GM18519 (cell line): ENCODE data around the gene OPRL1.

Experiments used
- ATAC-seq: cut with Tn5 transposase; IDR thresholded peaks from one replicate; pipeline ENCODE4 v1.9.1; 2021; ENCODE audit warnings: mild to moderate bottlenecking, moderate library complexity; ENCODE audit not compliant: unreplicated experiment, low FRiP score

OPRL1 gene

DNA sequence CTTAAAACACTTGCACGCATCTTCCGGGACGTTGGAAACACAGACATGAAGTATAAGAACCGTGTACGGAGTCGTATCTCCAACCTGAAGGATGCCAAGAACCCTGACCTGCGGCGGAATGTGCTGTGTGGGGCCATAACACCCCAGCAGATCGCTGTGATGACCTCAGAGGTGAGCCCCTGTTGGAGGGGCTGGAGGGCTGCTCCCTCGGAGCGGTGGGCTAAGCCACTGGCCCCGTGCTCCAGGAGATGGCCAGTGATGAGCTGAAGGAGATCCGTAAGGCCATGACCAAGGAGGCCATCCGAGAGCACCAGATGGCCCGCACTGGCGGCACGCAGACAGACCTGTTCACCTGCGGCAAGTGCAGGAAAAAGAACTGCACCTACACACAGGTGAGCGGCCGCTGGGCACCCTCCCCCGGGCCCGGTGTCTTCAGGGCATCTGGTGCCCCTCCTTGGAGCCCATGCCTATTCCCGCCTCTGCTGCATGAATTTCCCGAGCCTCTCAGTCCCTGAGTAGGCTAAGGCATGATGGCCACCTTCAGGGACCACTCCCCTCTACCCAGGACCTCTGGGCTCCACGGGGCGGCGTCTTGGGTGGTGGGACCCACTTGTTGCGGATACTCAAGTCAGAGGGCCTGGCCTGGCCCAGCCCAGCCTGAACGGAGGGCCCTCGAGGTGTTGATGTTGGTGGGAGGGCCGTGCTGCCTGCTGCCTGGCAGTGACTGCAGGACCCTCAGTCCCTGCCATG lies 9.5 kb upstream of the OPRL1 start:
- ATAC-seq, result no peak

GRCh38 chr20:64071341-64072332 lies 8.2 kb upstream of the OPRL1 start:
- ATAC-seq, result no peak

DNA sequence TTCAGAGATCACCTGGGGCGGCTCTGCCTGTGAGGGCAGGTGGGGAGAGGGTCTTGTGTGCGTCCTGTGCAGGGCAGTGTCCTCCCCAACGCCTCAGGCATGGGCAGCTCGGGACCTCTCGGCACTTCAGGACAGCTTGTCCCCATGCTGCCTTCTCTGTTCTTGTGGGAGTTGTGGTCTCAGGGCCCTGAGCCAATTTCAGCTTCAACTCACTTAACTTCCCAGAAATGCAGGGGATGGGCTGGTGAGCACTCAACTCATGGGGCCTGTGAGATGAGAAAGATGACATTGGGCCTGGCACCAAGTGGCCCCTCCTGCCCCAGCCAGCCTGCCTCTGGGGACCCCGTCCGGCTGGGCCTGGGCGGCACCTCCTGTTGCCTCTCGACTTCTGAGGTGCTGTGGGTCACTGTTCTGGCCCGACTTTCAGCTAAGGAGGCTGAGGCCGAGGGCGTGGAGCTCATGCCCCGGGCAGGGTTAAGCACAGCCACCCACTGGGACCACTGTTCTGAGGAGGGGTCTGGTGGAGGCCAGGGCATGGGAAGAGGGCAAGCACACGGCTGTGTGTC lies 7.3 kb upstream of the OPRL1 start:
- ATAC-seq, result no peak

GRCh38 chr20:64073476-64074183 lies 6.3 kb upstream of the OPRL1 start:
- no peak for ATAC-seq

DNA sequence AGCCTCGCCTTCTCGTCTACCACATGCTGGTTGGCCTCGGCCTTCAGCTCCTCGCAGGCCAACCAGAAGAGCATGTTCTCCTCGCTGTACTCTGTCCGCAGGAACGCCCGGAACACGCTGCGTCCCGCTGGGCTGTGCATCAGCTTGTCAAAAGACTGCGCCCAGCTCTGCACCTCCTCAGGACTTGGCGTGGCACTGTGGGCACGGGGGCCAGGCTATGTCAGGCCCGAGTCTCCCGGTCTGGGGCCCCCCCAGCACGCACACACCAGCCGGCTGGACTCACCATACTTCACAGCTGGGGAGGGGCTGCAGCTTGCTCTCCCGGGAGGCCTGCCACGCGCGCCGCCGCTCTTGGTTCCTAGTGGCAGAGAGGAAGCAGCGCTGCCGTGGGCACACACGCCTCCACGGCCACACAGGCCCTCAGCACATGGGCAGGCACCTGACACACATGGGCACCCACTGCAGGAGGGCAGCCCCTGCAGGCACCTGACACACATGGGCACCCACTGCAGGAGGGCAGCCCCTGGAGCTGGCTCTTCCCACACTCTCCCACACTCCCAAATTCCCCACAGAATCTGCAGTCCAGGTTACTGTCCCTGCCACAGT lies 5.6 kb upstream of the OPRL1 start:
- ATAC-seq, result no peak

- no peak for ATAC-seq
These were observed 4.9 kb upstream of the OPRL1 start for GRCh38 chr20:64074963-64075362.

DNA sequence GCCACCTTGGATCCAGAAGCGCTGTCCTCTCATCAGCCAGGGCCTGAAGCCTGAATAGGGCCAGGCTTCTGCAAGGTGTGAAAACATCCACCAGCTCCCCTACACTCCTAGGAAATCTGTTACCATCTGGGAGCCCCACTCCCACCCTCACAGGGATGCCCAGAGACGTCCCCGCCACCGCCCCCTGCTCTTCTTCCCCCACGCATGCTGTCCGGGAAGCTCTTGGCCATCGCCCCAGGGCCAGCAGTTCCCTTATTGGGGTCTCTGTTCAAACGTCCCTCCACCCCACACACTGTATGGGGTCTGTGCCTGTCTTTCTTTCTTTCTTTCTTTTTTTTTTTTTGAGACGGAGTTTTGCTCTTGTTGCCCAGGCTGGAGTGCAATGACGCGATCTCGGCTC lies 4.3 kb upstream of the OPRL1 start:
- ATAC-seq, result no peak

- ATAC-seq, result no peak
These were observed 3.6 kb upstream of the OPRL1 start for GRCh38 chr20:64076061-64076997.

GRCh38 chr20:64077094-64077493 lies 2.8 kb upstream of the OPRL1 start:
- ATAC-seq, result no peak

GRCh38 chr20:64077541-64077875 lies 2.4 kb upstream of the OPRL1 start:
- ATAC-seq, result no peak

GRCh38 chr20:64077876-64078551 lies 1.9 kb upstream of the OPRL1 start:
- ATAC-seq, result no peak

DNA sequence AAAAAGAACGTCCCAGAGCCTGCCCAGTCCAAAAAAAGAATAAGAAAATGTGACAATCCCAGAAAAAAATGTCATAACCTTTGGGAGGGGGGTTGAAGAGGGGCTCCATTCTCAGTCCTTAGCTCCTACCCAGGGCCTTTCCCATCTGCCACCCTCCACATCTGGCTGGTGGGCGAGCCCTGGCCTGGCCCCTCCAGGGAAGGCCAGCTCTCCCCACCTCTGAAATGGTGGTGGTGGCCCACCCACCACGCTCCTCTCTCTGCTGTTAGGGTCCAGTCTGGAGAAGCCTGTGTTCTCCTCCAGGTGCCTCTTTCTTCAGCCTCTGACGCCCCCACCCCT lies 979 bp upstream of the OPRL1 start:
- no peak for ATAC-seq

GRCh38 chr20:64079273-64080012 lies 439 bp upstream of the OPRL1 start, which contains the start of gene RGS19:
RGS19 (minus strand) TSS chr20:64079518; CDS start chr20:64076886, 2,632 bp downstream.
- ATAC-seq, result no peak

GRCh38 chr20:64080813-64081623 lies 1.1 kb downstream of the OPRL1 start:
- no peak for ATAC-seq

- no peak for ATAC-seq
These were observed 1.7 kb downstream of the OPRL1 start for GRCh38 chr20:64081624-64081964.

- ATAC-seq, result no peak
These were observed 2.3 kb downstream of the OPRL1 start for GRCh38 chr20:64082126-64082731.

DNA sequence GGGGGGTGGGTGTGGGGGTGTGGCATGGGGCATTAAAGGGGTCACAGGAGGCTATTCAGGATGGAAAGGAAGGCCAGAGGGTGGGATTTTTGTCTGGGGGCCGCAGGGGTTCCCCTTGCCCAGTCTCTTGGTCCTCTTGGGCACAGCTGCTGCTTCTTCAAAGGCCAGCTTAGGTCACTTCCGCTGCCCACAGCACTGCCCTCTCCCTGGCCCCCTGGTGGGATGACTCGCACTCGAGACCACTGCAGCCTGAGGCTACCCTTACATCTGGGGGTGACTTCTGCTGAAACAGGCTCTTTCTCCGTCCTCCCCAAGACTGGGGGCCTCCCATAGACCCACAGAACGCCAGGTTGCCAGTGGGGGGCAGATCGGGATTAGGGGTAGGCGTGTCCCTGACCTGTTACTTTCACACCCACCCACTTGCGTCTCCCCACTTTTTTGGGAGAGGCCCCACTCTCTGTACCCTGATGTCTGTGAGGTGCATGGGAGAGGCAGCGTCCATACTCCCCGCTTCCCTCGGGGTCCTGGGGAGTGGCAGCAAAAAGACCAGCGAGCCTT lies 3.0 kb downstream of the OPRL1 start:
- no peak for ATAC-seq
